HG03196 (cell line): ENCODE results near the gene UROD.

Experiments
- ATAC-seq: cut with Tn5 transposase; IDR thresholded peaks from one replicate; pipeline ENCODE4 v1.9.1; 2021; ENCODE audit not compliant: unreplicated experiment

UROD gene

GRCh38 chr1:45008076-45008475 is 4.0 kb upstream of the UROD start:
- no peak for ATAC-seq

GRCh38 chr1:45008516-45008915 is 3.5 kb upstream of the UROD start:
- ATAC-seq, result no peak

- no peak for ATAC-seq
Measured at GRCh38 chr1:45009296-45009865, 2.7 kb upstream of the UROD start.

GRCh38 chr1:45009956-45010854 is 1.8 kb upstream of the UROD start:
- ATAC-seq, result no peak

- ATAC-seq, result peak; percentile 72
Measured at GRCh38 chr1:45010855-45011811, 921 bp upstream of the UROD start, which contains the start of gene HECTD3. Gene HECTD3, minus strand, starts transcription at chr1:45011324. Its CDS starts 67 bp downstream, at chr1:45011257.

GRCh38 chr1:45012639-45013278 is 705 bp downstream of the UROD start:
- ATAC-seq, result no peak

- no peak for ATAC-seq
Measured at GRCh38 chr1:45013551-45014209, 1.6 kb downstream of the UROD start.

GRCh38 chr1:45014321-45015028 is 2.4 kb downstream of the UROD start:
- ATAC-seq, result no peak

GRCh38 chr1:45015683-45016082 is 3.6 kb downstream of the UROD start:
- no peak for ATAC-seq

- no peak for ATAC-seq
Measured at GRCh38 chr1:45016090-45016697, 4.1 kb downstream of the UROD start.

- ATAC-seq, result no peak
Measured at GRCh38 chr1:45016767-45017166, 4.7 kb downstream of the UROD start.

- no peak for ATAC-seq
Measured at GRCh38 chr1:45018599-45019230, 6.7 kb downstream of the UROD start.

GRCh38 chr1:45023663-45024062 is 11.6 kb downstream of the UROD start:
- no peak for ATAC-seq

- no peak for ATAC-seq
Measured at GRCh38 chr1:45026446-45026845, 14.4 kb downstream of the UROD start.

GRCh38 chr1:45032837-45033236 is 20.8 kb downstream of the UROD start:
- no peak for ATAC-seq

- no peak for ATAC-seq
Measured at GRCh38 chr1:45033356-45033755, 21.3 kb downstream of the UROD start.

- ATAC-seq, result no peak
Measured at GRCh38 chr1:45035631-45036301, 23.7 kb downstream of the UROD start.

GRCh38 chr1:45037456-45037855 is 25.4 kb downstream of the UROD start:
- no peak for ATAC-seq
